Urinary bladder (tissue), 4 donors: ENCODE measurements around the gene ARID4A. TPM values are rescaled to one million over a fixed set of nuclear protein-coding genes. Genes with fewer than 3 reads are reported as not detected.
"Not testable (repeated sequence)": the region's sequence is repeated elsewhere in the genome, so short reads cannot be mapped to it uniquely, and the experiment has no call there.

Experiments
- DNase-seq: peaks from one replicate; pipeline ENCODE4 v3.0.0-alpha.2; 2015; ENCODE audit errors: extremely low spot score
- H3K27ac ChIP-seq: one replicate; pipeline ENCODE4 v1.5.1; 2013; ENCODE audit warnings: low read depth, mild to moderate bottlenecking, moderate library complexity
- H3K36me3 ChIP-seq: one replicate; pipeline ENCODE4 v1.6.1; 2013; ENCODE audit warnings: mild to moderate bottlenecking, moderate library complexity; ENCODE audit not compliant: insufficient read depth
- H3K4me1 ChIP-seq: one replicate; pipeline ENCODE4 v1.6.1; 2013; ENCODE audit warnings: mild to moderate bottlenecking, moderate library complexity; ENCODE audit not compliant: insufficient read depth
- H3K4me3 ChIP-seq: one replicate; pipeline ENCODE4 v1.5.1; 2013; ENCODE audit warnings: low read depth, low read length
- WGBS: extraction: QIAGEN DNeasy Blood & Tissue Kit; methylation state at CpG from one replicate; pipeline ENCODE4 v1.1.7; 2013; 5-methylcytosine and 5-hydroxymethylcytosine counted together
- polyA plus RNA-seq: library from polyadenylated mRNA; stranded (reverse); fragments of 200-250 nt; gene quantifications from one replicate; pipeline ENCODE4 v1.2.3, GENCODE V29; 2013
- total RNA-seq: library from RNA; depleted of rRNA; stranded (reverse); fragments of >200 nt; gene quantifications from one replicate; pipeline ENCODE4 v1.2.3, GENCODE V29; 2014
- donor health status: healthy with polysubstance abuse.
- donor health status: healthy.

Gene ARID4A, protein sequence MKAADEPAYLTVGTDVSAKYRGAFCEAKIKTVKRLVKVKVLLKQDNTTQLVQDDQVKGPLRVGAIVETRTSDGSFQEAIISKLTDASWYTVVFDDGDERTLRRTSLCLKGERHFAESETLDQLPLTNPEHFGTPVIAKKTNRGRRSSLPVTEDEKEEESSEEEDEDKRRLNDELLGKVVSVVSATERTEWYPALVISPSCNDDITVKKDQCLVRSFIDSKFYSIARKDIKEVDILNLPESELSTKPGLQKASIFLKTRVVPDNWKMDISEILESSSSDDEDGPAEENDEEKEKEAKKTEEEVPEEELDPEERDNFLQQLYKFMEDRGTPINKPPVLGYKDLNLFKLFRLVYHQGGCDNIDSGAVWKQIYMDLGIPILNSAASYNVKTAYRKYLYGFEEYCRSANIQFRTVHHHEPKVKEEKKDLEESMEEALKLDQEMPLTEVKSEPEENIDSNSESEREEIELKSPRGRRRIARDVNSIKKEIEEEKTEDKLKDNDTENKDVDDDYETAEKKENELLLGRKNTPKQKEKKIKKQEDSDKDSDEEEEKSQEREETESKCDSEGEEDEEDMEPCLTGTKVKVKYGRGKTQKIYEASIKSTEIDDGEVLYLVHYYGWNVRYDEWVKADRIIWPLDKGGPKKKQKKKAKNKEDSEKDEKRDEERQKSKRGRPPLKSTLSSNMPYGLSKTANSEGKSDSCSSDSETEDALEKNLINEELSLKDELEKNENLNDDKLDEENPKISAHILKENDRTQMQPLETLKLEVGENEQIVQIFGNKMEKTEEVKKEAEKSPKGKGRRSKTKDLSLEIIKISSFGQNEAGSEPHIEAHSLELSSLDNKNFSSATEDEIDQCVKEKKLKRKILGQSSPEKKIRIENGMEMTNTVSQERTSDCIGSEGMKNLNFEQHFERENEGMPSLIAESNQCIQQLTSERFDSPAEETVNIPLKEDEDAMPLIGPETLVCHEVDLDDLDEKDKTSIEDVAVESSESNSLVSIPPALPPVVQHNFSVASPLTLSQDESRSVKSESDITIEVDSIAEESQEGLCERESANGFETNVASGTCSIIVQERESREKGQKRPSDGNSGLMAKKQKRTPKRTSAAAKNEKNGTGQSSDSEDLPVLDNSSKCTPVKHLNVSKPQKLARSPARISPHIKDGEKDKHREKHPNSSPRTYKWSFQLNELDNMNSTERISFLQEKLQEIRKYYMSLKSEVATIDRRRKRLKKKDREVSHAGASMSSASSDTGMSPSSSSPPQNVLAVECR
- total RNA-seq (39.5 TPM), polyA plus RNA-seq (12.1 TPM)

GRCh38 chr14:58298477-58299400 is at the start of gene ARID4A:
TSS of gene ARID4A (plus strand) at chr14:58298555. CDS start at chr14:58299855, 1,300 bp downstream.
- Histone ChIP-seq H3K27ac (peak within 1 kb of the TSS; percentile 97), H3K36me3 (peaks cover 2% of the 10 kb centered on the region), H3K4me1 (no peaks in the 10 kb centered on the region), H3K4me3 (peak within 1 kb of the TSS; percentile 85)
- WGBS, result under 1% methylated on average over 78 of the region's 79 CpGs
- DNase-seq, result no peak

- whole genome bisulfite sequencing, result 96% methylated on average over 8 of the region's 8 CpGs
- H3K36me3 ChIP-seq, result peaks cover 2% of the 10 kb centered on the region
- H3K27ac ChIP-seq, result no peak overlapping the region
- H3K4me1 ChIP-seq, result no peaks in the 10 kb centered on the region
- no peak overlapping the region for H3K4me3 ChIP-seq
- no peak for DNase-seq
Observed at GRCh38 chr14:58249611-58250010, 48.7 kb upstream of the ARID4A start.

- H3K36me3 ChIP-seq, result peaks cover 2% of the 10 kb centered on the region
- H3K4me1 ChIP-seq, result no peaks in the 10 kb centered on the region
- DNase-seq, result no peak
- H3K27ac ChIP-seq, result no peak overlapping the region
- WGBS, result 94% methylated on average over 4 of the region's 4 CpGs
- H3K4me3 ChIP-seq, result no peak overlapping the region
Observed at GRCh38 chr14:58258156-58258555, 40.2 kb upstream of the ARID4A start.

DNA sequence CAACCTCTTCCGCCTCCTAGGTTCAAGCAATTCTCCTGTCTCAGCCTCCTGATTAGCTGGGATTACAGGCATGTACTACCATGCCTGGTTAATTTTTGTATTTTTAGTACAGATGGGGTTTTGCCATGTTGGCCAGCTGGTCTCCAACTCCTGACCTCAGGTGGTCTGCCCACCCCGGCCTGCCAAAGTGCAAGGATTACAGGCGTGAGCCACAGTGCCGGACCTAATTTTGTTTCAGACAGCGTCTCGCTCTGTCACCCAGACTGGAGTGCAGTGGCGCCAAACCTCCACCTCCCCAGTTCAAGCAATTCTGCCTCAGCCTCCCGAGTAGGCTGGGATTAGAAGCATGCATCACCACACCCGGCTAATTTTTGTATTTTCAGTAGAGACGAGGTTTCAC is 36.4 kb upstream of the ARID4A start:
- H3K27ac ChIP-seq, H3K36me3 ChIP-seq, DNase-seq, H3K4me1 ChIP-seq, H3K4me3 ChIP-seq: not testable (repeated sequence)
- 96% methylated on average over 10 of the region's 10 CpGs for WGBS

GRCh38 chr14:58265401-58265800 is 33.0 kb upstream of the ARID4A start:
- Histone ChIP-seq H3K36me3 (peaks cover 6% of the 10 kb centered on the region), H3K27ac (no peak overlapping the region), H3K4me3 (no peak overlapping the region), H3K4me1 (no peaks in the 10 kb centered on the region)
- DNase-seq, result no peak

- H3K36me3 ChIP-seq, result peaks cover 10% of the 10 kb centered on the region
Observed at GRCh38 chr14:58270628-58271027, 27.7 kb upstream of the ARID4A start.

DNA sequence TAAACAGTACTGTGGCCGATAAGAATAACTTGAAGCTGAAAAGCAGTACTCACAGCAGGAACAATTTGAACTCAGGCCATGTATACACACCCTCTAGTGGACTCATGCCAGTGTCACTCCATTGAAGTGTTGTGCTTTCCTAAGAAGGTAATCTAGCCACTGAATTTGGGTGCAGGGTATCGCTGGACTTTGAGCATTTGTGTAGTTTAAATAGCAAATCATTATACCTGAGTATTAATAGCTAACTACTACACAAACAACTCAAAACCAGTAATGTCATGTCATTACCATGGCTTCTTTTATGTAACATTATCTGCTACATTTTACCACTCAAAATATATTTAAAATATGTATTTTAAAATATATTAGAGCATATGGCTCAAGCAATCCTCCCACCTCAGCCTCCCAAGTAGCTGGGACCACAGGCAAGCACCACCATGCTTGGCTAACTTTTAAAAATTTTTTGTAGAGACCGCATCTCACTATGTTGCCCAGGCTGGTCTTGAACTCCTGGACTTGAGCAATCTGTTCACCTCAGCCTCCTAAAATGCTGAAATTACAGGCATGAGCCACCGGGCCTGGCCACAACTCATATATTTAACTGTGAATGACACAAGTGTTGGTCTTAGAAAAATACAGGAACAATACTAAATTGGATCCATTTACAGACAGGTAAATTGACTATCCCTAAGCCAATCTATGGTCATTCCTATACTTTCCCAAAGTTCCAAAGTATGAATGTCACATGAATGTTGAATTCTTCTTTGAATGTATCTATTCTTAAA is 25.6 kb upstream of the ARID4A start:
- H3K4me3 ChIP-seq, result no peak overlapping the region
- WGBS, result 60% methylated on average over 4 of the region's 4 CpGs
- no peak overlapping the region for H3K27ac ChIP-seq
- no peak for DNase-seq
- no peaks in the 10 kb centered on the region for H3K4me1 ChIP-seq
- peaks cover 8% of the 10 kb centered on the region for H3K36me3 ChIP-seq

More at GRCh38 chr14:58270628-58271027, 27.7 kb upstream of the ARID4A start:
- no peak overlapping the region for H3K4me3 ChIP-seq
- DNase-seq, result no peak
- H3K4me1 ChIP-seq, result no peaks in the 10 kb centered on the region
- 85% methylated on average over 2 of the region's 2 CpGs for WGBS
- H3K27ac ChIP-seq, result no peak overlapping the region

GRCh38 chr14:58274881-58275280 is 23.5 kb upstream of the ARID4A start:
- no peak overlapping the region for H3K4me3 ChIP-seq
- H3K27ac ChIP-seq, result no peak overlapping the region
- H3K4me1 ChIP-seq, result no peaks in the 10 kb centered on the region
- peaks cover 4% of the 10 kb centered on the region for H3K36me3 ChIP-seq
- DNase-seq, result no peak

GRCh38 chr14:58275527-58276190 is 22.7 kb upstream of the ARID4A start:
- H3K4me3 ChIP-seq, result no peak overlapping the region
- H3K36me3 ChIP-seq, result peaks cover 6% of the 10 kb centered on the region
- 91% methylated on average over 2 of the region's 2 CpGs for whole genome bisulfite sequencing
- no peak overlapping the region for H3K27ac ChIP-seq
- DNase-seq, result no peak
- H3K4me1 ChIP-seq, result no peaks in the 10 kb centered on the region

DNA sequence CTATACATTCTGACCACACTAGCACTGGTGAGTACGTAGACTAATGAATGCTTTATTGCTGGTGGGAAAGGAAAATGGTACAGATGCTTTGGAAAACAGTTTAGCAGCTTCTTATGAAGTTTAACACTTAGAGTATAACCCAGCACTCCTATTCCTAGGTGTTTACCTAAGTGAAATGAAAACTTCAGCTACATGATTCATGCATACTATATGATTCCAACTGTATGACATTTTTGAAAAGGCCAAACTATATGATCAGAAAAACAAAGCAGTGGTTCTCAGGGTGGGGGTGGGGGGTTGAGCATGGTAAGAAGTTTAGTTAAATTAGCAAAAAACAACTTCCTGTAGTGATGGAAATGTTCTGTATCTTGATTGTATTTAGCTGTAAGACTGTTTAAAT is 22.1 kb upstream of the ARID4A start:
- Histone ChIP-seq H3K4me1 (peaks cover under 1% of the 10 kb centered on the region), H3K36me3 (peaks cover 6% of the 10 kb centered on the region), H3K4me3 (no peak overlapping the region), H3K27ac (no peak overlapping the region)
- no peak for DNase-seq
- 82% methylated on average over 1 of the region's 1 CpG for WGBS

DNA sequence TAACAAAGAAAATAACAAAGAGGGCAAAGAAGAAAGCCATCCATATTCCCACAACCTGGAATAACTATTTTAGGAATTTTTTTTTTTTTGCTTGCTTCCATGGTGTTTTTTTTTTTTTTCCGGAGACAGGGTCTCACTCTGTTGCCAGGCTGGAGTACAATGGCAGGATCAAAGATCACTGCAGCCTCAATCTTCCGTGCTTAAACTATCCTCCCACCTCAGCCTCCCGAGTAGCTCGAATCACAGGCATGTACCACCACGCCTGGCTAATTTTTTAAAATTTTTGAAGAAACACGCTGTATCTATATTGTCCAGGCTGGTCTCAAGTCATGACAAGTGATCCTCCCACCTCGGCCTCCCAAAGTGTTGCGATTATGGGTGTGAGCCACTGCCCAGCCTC is 20.2 kb upstream of the ARID4A start:
- H3K36me3 ChIP-seq, result peaks cover 2% of the 10 kb centered on the region
- H3K27ac ChIP-seq, result no peak overlapping the region
- peaks cover 1% of the 10 kb centered on the region for H3K4me1 ChIP-seq
- no peak for DNase-seq
- no peak overlapping the region for H3K4me3 ChIP-seq
- 97% methylated on average over 8 of the region's 8 CpGs for WGBS
